H1 (cell line): ENCODE measurements around the gene MUC5B. TPM values are rescaled to one million over a fixed set of nuclear protein-coding genes. Genes with fewer than 3 reads are reported as not detected.

Experiments used
- CTCF ChIA-PET: fragments of 300-600 bp; sonication (Branson Sonifier 250); formaldehyde crosslinking; loops from one replicate; lab custom pipeline; 2021; ENCODE audit not compliant: partially characterized antibody; lab: Charles Lee
- POLR2A ChIA-PET: fragments of 300-600 bp; sonication (Branson Sonifier 250); formaldehyde crosslinking; loops from one replicate; lab custom pipeline; 2021; ENCODE audit warnings: inconsistent platforms; ENCODE audit not compliant: partially characterized antibody; lab: Charles Lee
- DNase-seq, 2 experiments: peaks; one replicate each; pipeline versions ENCODE4 v3.0.0 to v3.0.0-alpha.2; 2010 to 2022; ENCODE audit warnings: low spot score in 2 of 2, low read depth in 1 of 2, mixed read lengths in 1 of 2
- FAIRE-seq: peaks from 2 replicates; lab custom pipeline; 2011; peaks lifted over from hg19 to GRCh38; lab: Jason Lieb, UNC
- H2AFZ ChIP-seq: 2 replicates; pipeline ENCODE4 v1.8.1; 2012; ENCODE audit warnings: low read length, inconsistent platforms
- H2AK5ac ChIP-seq: 2 replicates; pipeline ENCODE4 v1.6.1; 2013; ENCODE audit warnings: low read depth, low read length
- H2BK120ac ChIP-seq: replicated peaks from 2 replicates; pipeline ENCODE3; 2013; ENCODE audit warnings: low read depth, low read length, inconsistent platforms
- H2BK12ac ChIP-seq: 2 replicates; pipeline ENCODE4 v1.6.1; 2013; ENCODE audit warnings: low read depth, low read length
- H2BK15ac ChIP-seq: 2 replicates; pipeline ENCODE4 v1.6.1; 2013; ENCODE audit warnings: low read length
- H2BK20ac ChIP-seq: 2 replicates; pipeline ENCODE4 v1.6.1; 2013; ENCODE audit warnings: low read length
- H2BK5ac ChIP-seq: 2 replicates; pipeline ENCODE4 v1.6.1; 2013; ENCODE audit warnings: low read depth, low read length
- H3K14ac ChIP-seq: 2 replicates; pipeline ENCODE4 v1.6.1; 2013; ENCODE audit warnings: inconsistent platforms; ENCODE audit not compliant: insufficient read length
- H3K18ac ChIP-seq: 2 replicates; pipeline ENCODE4 v1.6.1; 2013; ENCODE audit warnings: low read length; ENCODE audit errors: extremely low read depth
- H3K23ac ChIP-seq: 2 replicates; pipeline ENCODE4 v1.6.1; 2013; ENCODE audit warnings: inconsistent platforms; ENCODE audit not compliant: insufficient read length
- H3K23me2 ChIP-seq: 2 replicates; pipeline ENCODE4 v1.6.1; 2013; ENCODE audit warnings: low read depth, low read length
- H3K27ac ChIP-seq: 2 replicates; pipeline ENCODE4 v1.6.1; 2011; ENCODE audit warnings: low read depth, low read length, inconsistent platforms
- H3K27me3 ChIP-seq, 4 experiments: replicated peaks in 1 of 4; 1 replicate in 1 of 4; 2 replicates in 3 of 4; pipeline versions ENCODE4 v1.6.1 to v1.8.1; 2011 to 2013; ENCODE audit warnings: low read length in 3 of 4, mild to moderate bottlenecking in 3 of 4, inconsistent platforms in 2 of 4, mixed read lengths in 2 of 4, moderate library complexity in 1 of 4; ENCODE audit not compliant: control insufficient read depth in 3 of 4, insufficient read depth in 3 of 4; ENCODE audit errors: extremely low read depth in 1 of 4
- H3K36me3 ChIP-seq, 4 experiments: 2 replicates each; pipeline versions ENCODE4 v1.6.1 to v1.8.1; 2011 to 2013; ENCODE audit warnings: mild to moderate bottlenecking in 4 of 4, low read length in 3 of 4, moderate library complexity in 2 of 4, control low read depth in 1 of 4, inconsistent platforms in 1 of 4; ENCODE audit not compliant: insufficient read depth in 4 of 4, control insufficient read depth in 2 of 4
- H3K4ac ChIP-seq: replicated peaks from 2 replicates; pipeline ENCODE3; 2013; ENCODE audit warnings: low read length, low read depth, mixed read lengths, inconsistent platforms; ENCODE audit not compliant: insufficient read length
- H3K4me1 ChIP-seq, 4 experiments: replicated peaks in 1 of 4; 1 replicate in 1 of 4; 2 replicates in 3 of 4; pipeline versions ENCODE4 v1.6.1 to v1.8.1; 2011 to 2013; ENCODE audit warnings: low read length in 3 of 4, inconsistent platforms in 2 of 4, mixed read lengths in 1 of 4; ENCODE audit not compliant: insufficient read depth in 4 of 4, control insufficient read depth in 3 of 4
- H3K4me2 ChIP-seq, 2 experiments: 2 replicates each; pipeline versions ENCODE4 v1.6.1 to v1.8.1; 2011 to 2013; ENCODE audit warnings: low read depth in 2 of 2, low read length in 2 of 2, control low read depth in 1 of 2, inconsistent platforms in 1 of 2, mild to moderate bottlenecking in 1 of 2; ENCODE audit not compliant: insufficient read depth in 1 of 2
- H3K4me3 ChIP-seq, 4 experiments: fragments of 200-600, 300-600 bp in 1 of 4; sonication (generic), shearing (Covaris generic), sonication (Bioruptor Twin) in 1 of 4; 2 replicates each; pipeline versions ENCODE4 v1.5.1 to v1.8.1; 2011 to 2016; ENCODE audit warnings: low read length in 4 of 4, low read depth in 3 of 4, control low read depth in 2 of 4, inconsistent platforms in 2 of 4, mild to moderate bottlenecking in 2 of 4, mixed read lengths in 1 of 4, moderate library complexity in 1 of 4; ENCODE audit not compliant: insufficient read depth in 2 of 4; ENCODE audit errors: extremely low read depth in 1 of 4
- H3K56ac ChIP-seq: replicated peaks from 2 replicates; pipeline ENCODE3; 2013; ENCODE audit warnings: low read depth, mild to moderate bottlenecking, mixed read lengths, low read length, inconsistent platforms; ENCODE audit not compliant: insufficient read length
- H3K79me1 ChIP-seq: 2 replicates; pipeline ENCODE4 v1.6.1; 2013; ENCODE audit warnings: low read depth, low read length, control low read depth
- H3K79me2 ChIP-seq, 2 experiments: 2 replicates each; pipeline versions ENCODE4 v1.6.1 to v1.8.1; 2012 to 2013; ENCODE audit warnings: low read length in 2 of 2, mild to moderate bottlenecking in 2 of 2, inconsistent platforms in 1 of 2; ENCODE audit not compliant: insufficient read depth in 2 of 2, control insufficient read depth in 1 of 2
- H3K9ac ChIP-seq, 4 experiments: replicated peaks in 1 of 4; 1 replicate in 1 of 4; 2 replicates in 3 of 4; pipeline versions ENCODE4 v1.6.1 to v1.8.1; 2011 to 2013; ENCODE audit warnings: low read depth in 3 of 4, low read length in 3 of 4, control low read depth in 2 of 4, mild to moderate bottlenecking in 2 of 4, moderate library complexity in 2 of 4, inconsistent platforms in 1 of 4; ENCODE audit errors: extremely low read depth in 1 of 4
- H3K9me3 ChIP-seq, 2 experiments: 2 replicates each; pipeline versions ENCODE4 v1.6.1 to v1.8.1; 2012 to 2013; ENCODE audit warnings: mild to moderate bottlenecking in 2 of 2, moderate library complexity in 2 of 2, control low read depth in 1 of 2, inconsistent platforms in 1 of 2, low read depth in 1 of 2, low read length in 1 of 2, mixed read lengths in 1 of 2; ENCODE audit not compliant: insufficient read depth in 2 of 2
- H4K20me1 ChIP-seq, 2 experiments: replicated peaks in 1 of 2; 2 replicates each; pipeline versions ENCODE3 to v1.8.1; 2011 to 2013; ENCODE audit warnings: inconsistent platforms in 2 of 2, low read length in 2 of 2, mild to moderate bottlenecking in 1 of 2; ENCODE audit not compliant: insufficient read depth in 2 of 2, control insufficient read depth in 1 of 2
- H4K5ac ChIP-seq: 2 replicates; pipeline ENCODE4 v1.6.1; 2013; ENCODE audit warnings: low read length, low read depth, mixed read lengths, inconsistent platforms; ENCODE audit not compliant: insufficient read length
- H4K8ac ChIP-seq: 2 replicates; pipeline ENCODE4 v1.8.0; 2013; ENCODE audit warnings: mild to moderate bottlenecking, moderate library complexity, low read length, inconsistent platforms; ENCODE audit not compliant: insufficient read depth; ENCODE audit errors: extremely low read depth
- H4K91ac ChIP-seq: replicated peaks from 2 replicates; pipeline ENCODE3; 2013; ENCODE audit warnings: low read length, mixed read lengths, inconsistent platforms; ENCODE audit not compliant: insufficient read length
- CEBPB ChIP-seq: IDR thresholded peaks from 2 replicates; pipeline ENCODE4 v1.6.1; 2012; ENCODE audit warnings: low read depth, low read length
- KDM1A ChIP-seq: fragments of 200-600, 300-600 bp; sonication (generic); IDR thresholded peaks from 2 replicates; pipeline ENCODE4 v1.7.1; 2016; ENCODE audit warnings: mild to moderate bottlenecking, low read length, borderline replicate concordance
- MAX ChIP-seq: IDR thresholded peaks from 2 replicates; pipeline ENCODE4 v1.6.1; 2012; ENCODE audit warnings: inconsistent platforms
- RFX5 ChIP-seq: IDR thresholded peaks from 2 replicates; pipeline ENCODE4 v1.6.1; 2011; ENCODE audit warnings: low read depth, low read length, improper control_type of control experiment, borderline replicate concordance
- WGBS, 2 experiments: shearing (Covaris generic) in 1 of 2; methylation state at CpG; one replicate each; pipeline versions ENCODE4 v1.1.6 to v1.1.7; 2013 to 2015; ENCODE audit warnings: low lambda C conversion rate in 2 of 2, mixed read lengths in 2 of 2, inconsistent platforms in 1 of 2, low coverage in 1 of 2, missing lambda C conversion rate in 1 of 2; ENCODE audit not compliant: insufficient replicate concordance in 2 of 2, insufficient coverage in 1 of 2, insufficient read length in 1 of 2; ENCODE audit errors: extremely low coverage in 1 of 2, missing lambda C conversion rate in 1 of 2; 5-methylcytosine and 5-hydroxymethylcytosine counted together
- polyA plus RNA-seq, 7 experiments: library from polyadenylated mRNA; depleted of rRNA in 3 of 7; stranded (reverse) in 5 of 7; unstranded in 2 of 7; fragments of >200 nt in 5 of 7; fragments of 200-250 nt in 2 of 7; gene quantifications; 1 replicate in 5 of 7; 2 replicates in 1 of 7; 4 replicates in 1 of 7; pipeline versions ENCODE4 v1.2.1 to v1.2.3, GENCODE V29; 2011 to 2013; ENCODE audit warnings: missing spikeins in 2 of 7, mixed read lengths in 2 of 7
- total RNA-seq: library from RNA; stranded (reverse); fragmentation: NEBNext Ultra II Directional; extraction: Animal tissue kit (Norgen Biotek cat#: 25700); gene quantifications from 2 replicates; pipeline ENCODE4 v1.2.1, GENCODE V29; 2021

Gene MUC5B
- total and polyA plus RNA-seq, 2 of the 8 experiments (the other 6 are each of a cell fraction or from before 2014, with no cell fraction given), result 0.02 to 0.03 TPM

GRCh38 chr11:1232021-1232882, 9.4 kb downstream of the MUC5B start:
- no peak for FAIRE-seq
- no peak overlapping the region; the same call in 1 of the 2 replicates for H4K8ac ChIP-seq
- H2AK5ac ChIP-seq, result no peak overlapping the region
- no peak overlapping the region for H3K4ac ChIP-seq
- H3K14ac ChIP-seq, result no peak overlapping the region
- no peak overlapping the region for H3K4me3 ChIP-seq
- H3K79me2 ChIP-seq, result no peaks in the 10 kb centered on the region
- H3K27ac ChIP-seq, result no peak overlapping the region
- H3K9ac ChIP-seq, result no peak overlapping the region
- no peak overlapping the region for H3K23ac ChIP-seq
- H3K79me1 ChIP-seq, result no peaks in the 10 kb centered on the region
- 90% methylated on average over 36 of the region's 46 CpGs; no CpG with 5 or more reads in 1 of the 2 experiments for WGBS, 2 experiments
- H2BK5ac ChIP-seq, result no peak overlapping the region
- no peaks in the 10 kb centered on the region for H3K36me3 ChIP-seq
- H2BK120ac ChIP-seq, result no peak overlapping the region
- no peak overlapping the region for H3K18ac ChIP-seq
- H4K5ac ChIP-seq, result no peak overlapping the region
- no peaks in the 10 kb centered on the region; a peak in 1 of 4 replicates for H3K9me3 ChIP-seq
- no peak overlapping the region for H3K4me2 ChIP-seq
- POLR2A ChIA-PET, result interaction anchor here (0.6 kb wide), 1 partner anchor 127 kb away, joined by 4 read pairs; no protein-coding TSS in a partner anchor
- H3K27me3 ChIP-seq, result no peaks in the 10 kb centered on the region
- H2AFZ ChIP-seq, result no peak overlapping the region
- no peak overlapping the region for H4K91ac ChIP-seq
- H3K23me2 ChIP-seq, result no peaks in the 10 kb centered on the region
- H3K4me1 ChIP-seq, result peaks cover 0 to 3% (median 0%) of the 10 kb centered on the region in 4 experiments; a peak in 1 of 7 replicates
- CTCF ChIA-PET, result interaction anchor here (1.0 kb wide), 1 partner anchor 32 kb away, joined by 3 read pairs; no protein-coding TSS in a partner anchor
- TF ChIP-seq MAX (no peak), CEBPB (no peak), KDM1A (no peak), RFX5 (no peak)
- H2BK12ac ChIP-seq, result no peak overlapping the region
- H3K56ac ChIP-seq, result no peak overlapping the region
- DNase-seq, result peak in 1 of 2 experiments; percentile 39
- peaks cover 0 to 1% of the 10 kb centered on the region in 2 experiments for H4K20me1 ChIP-seq
- H2BK20ac ChIP-seq, result no peak overlapping the region
- no peak overlapping the region for H2BK15ac ChIP-seq
